Esophagus squamous epithelium (tissue), 4 donors: ENCODE data around the gene MRPS7.

Experiments
- POLR2A ChIP-seq, 4 donors: fragments of 450-650 bp; IDR thresholded peaks; one replicate each; pipeline ENCODE4 v1.6.1; 2017; ENCODE audit warnings: antibody characterized with exemption in 4 of 4, mild to moderate bottlenecking in 4 of 4, moderate library complexity in 3 of 4
- TF ChIP-seq, protein P1 (sequence below), 6 experiments: fragments of 450-650 bp in 4 of 6; fragments of 200-600 bp in 2 of 6; sonication (generic) in 2 of 6; IDR thresholded peaks; one replicate each; pipeline ENCODE4 v1.5.1; 2016 to 2019; ENCODE audit warnings: antibody characterized with exemption in 6 of 6, mild to moderate bottlenecking in 4 of 6, moderate library complexity in 4 of 6

- TF ChIP-seq, protein P1, sequence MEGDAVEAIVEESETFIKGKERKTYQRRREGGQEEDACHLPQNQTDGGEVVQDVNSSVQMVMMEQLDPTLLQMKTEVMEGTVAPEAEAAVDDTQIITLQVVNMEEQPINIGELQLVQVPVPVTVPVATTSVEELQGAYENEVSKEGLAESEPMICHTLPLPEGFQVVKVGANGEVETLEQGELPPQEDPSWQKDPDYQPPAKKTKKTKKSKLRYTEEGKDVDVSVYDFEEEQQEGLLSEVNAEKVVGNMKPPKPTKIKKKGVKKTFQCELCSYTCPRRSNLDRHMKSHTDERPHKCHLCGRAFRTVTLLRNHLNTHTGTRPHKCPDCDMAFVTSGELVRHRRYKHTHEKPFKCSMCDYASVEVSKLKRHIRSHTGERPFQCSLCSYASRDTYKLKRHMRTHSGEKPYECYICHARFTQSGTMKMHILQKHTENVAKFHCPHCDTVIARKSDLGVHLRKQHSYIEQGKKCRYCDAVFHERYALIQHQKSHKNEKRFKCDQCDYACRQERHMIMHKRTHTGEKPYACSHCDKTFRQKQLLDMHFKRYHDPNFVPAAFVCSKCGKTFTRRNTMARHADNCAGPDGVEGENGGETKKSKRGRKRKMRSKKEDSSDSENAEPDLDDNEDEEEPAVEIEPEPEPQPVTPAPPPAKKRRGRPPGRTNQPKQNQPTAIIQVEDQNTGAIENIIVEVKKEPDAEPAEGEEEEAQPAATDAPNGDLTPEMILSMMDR (IDR thresholded peaks at IDR 0.05) = no peak
- TF ChIP-seq POLR2A (IDR thresholded peaks at IDR 0.05) = no peak
These were observed 19.1 kb upstream of the MRPS7 start for GRCh38 chr17:75242461-75243042.
